ENCODE measurements around the gene STIM1.
"Not testable (repeated sequence)": the region's sequence is repeated elsewhere in the genome, so short reads cannot be mapped to it uniquely, and the experiment has no call there.

Gene STIM1

GRCh38 chr11:3989276-3989920, 133.9 kb downstream of the STIM1 start:
- in situ Hi-C loops (cut with MboI; ENCODE audit: low pct_unique_long_range_greater_than_20kb, low sequenced_read_pairs): no loop called here
- no peak for DNase-seq

- no peak for DNase-seq
- in situ Hi-C loops (cut with MboI; ENCODE audit: low pct_unique_long_range_greater_than_20kb, low sequenced_read_pairs): no loop called here
These were observed 134.4 kb downstream of the STIM1 start for GRCh38 chr11:3989921-3990290.

GRCh38 chr11:3990406-3990805, 134.9 kb downstream of the STIM1 start:
- in situ Hi-C loops (cut with MboI; ENCODE audit: low pct_unique_long_range_greater_than_20kb, low sequenced_read_pairs): no loop called here
- DNase-seq: no peak

GRCh38 chr11:3992964-3993363, 137.5 kb downstream of the STIM1 start:
- in situ Hi-C loops (cut with MboI; ENCODE audit: low pct_unique_long_range_greater_than_20kb, low sequenced_read_pairs): no loop called here

GRCh38 chr11:3994030-3994640, 138.7 kb downstream of the STIM1 start:
- DNase-seq: no peak
- in situ Hi-C loops (cut with MboI; ENCODE audit: low pct_unique_long_range_greater_than_20kb, low sequenced_read_pairs): no loop called here

More at GRCh38 chr11:3992964-3993363, 137.5 kb downstream of the STIM1 start:
- no peak for DNase-seq

GRCh38 chr11:3995307-3995706, 139.8 kb downstream of the STIM1 start:
- in situ Hi-C loops (cut with MboI; ENCODE audit: low pct_unique_long_range_greater_than_20kb, low sequenced_read_pairs): no loop called here

GRCh38 chr11:3995949-3996554, 140.6 kb downstream of the STIM1 start:
- DNase-seq: peak; percentile 57
- in situ Hi-C loops (cut with MboI; ENCODE audit: low pct_unique_long_range_greater_than_20kb, low sequenced_read_pairs): no loop called here

More at GRCh38 chr11:3995307-3995706, 139.8 kb downstream of the STIM1 start:
- no peak for DNase-seq

GRCh38 chr11:3996651-3997050, 141.2 kb downstream of the STIM1 start:
- no peak for DNase-seq

GRCh38 chr11:4004753-4005152, 149.3 kb downstream of the STIM1 start:
- in situ Hi-C loops (cut with MboI; ENCODE audit: low pct_unique_long_range_greater_than_20kb, low sequenced_read_pairs): not testable (repeated sequence)

More at GRCh38 chr11:3996651-3997050, 141.2 kb downstream of the STIM1 start:
- in situ Hi-C loops (cut with MboI; ENCODE audit: low pct_unique_long_range_greater_than_20kb, low sequenced_read_pairs): no loop called here

GRCh38 chr11:4006946-4007680, 151.6 kb downstream of the STIM1 start:
- no peak for DNase-seq
- in situ Hi-C loops (cut with MboI; ENCODE audit: low pct_unique_long_range_greater_than_20kb, low sequenced_read_pairs): no loop called here

More at GRCh38 chr11:4004753-4005152, 149.3 kb downstream of the STIM1 start:
- DNase-seq: not testable (repeated sequence)

GRCh38 chr11:4008116-4008515, 152.7 kb downstream of the STIM1 start:
- in situ Hi-C loops (cut with MboI; ENCODE audit: low pct_unique_long_range_greater_than_20kb, low sequenced_read_pairs): no loop called here

GRCh38 chr11:4016602-4017001, 161.1 kb downstream of the STIM1 start:
- in situ Hi-C loops (cut with MboI; ENCODE audit: low pct_unique_long_range_greater_than_20kb, low sequenced_read_pairs); DNase-seq: not testable (repeated sequence)

More at GRCh38 chr11:4008116-4008515, 152.7 kb downstream of the STIM1 start:
- no peak for DNase-seq

- in situ Hi-C loops (cut with MboI; ENCODE audit: low pct_unique_long_range_greater_than_20kb, low sequenced_read_pairs): no loop called here
- no peak for DNase-seq
These were observed 161.7 kb downstream of the STIM1 start for GRCh38 chr11:4017129-4017528.

GRCh38 chr11:4018641-4019040, 163.2 kb downstream of the STIM1 start:
- in situ Hi-C loops (cut with MboI; ENCODE audit: low pct_unique_long_range_greater_than_20kb, low sequenced_read_pairs): no loop called here
- no peak for DNase-seq

GRCh38 chr11:4019891-4020290, 164.4 kb downstream of the STIM1 start:
- in situ Hi-C loops (cut with MboI; ENCODE audit: low pct_unique_long_range_greater_than_20kb, low sequenced_read_pairs): no loop called here
- no peak for DNase-seq

GRCh38 chr11:4022669-4023068, 167.2 kb downstream of the STIM1 start:
- in situ Hi-C loops (cut with MboI; ENCODE audit: low pct_unique_long_range_greater_than_20kb, low sequenced_read_pairs): no loop called here
- no peak for DNase-seq

GRCh38 chr11:4025248-4025966, 169.9 kb downstream of the STIM1 start:
- no peak for DNase-seq
- in situ Hi-C loops (cut with MboI; ENCODE audit: low pct_unique_long_range_greater_than_20kb, low sequenced_read_pairs): no loop called here

GRCh38 chr11:4025967-4026324, 170.5 kb downstream of the STIM1 start:
- no peak for DNase-seq
- in situ Hi-C loops (cut with MboI; ENCODE audit: low pct_unique_long_range_greater_than_20kb, low sequenced_read_pairs): no loop called here

GRCh38 chr11:4026389-4026788, 170.9 kb downstream of the STIM1 start:
- in situ Hi-C loops (cut with MboI; ENCODE audit: low pct_unique_long_range_greater_than_20kb, low sequenced_read_pairs): no loop called here

More at GRCh38 chr11:4026389-4026788, 170.9 kb downstream of the STIM1 start:
- DNase-seq: no peak

All from KBM-7 (cell line).